Thoracic aorta (tissue), 2 donors: Measurements from ENCODE around the gene PHC2. TPM values are rescaled to one million over a fixed set of nuclear protein-coding genes. Genes with fewer than 3 reads are reported as not detected.

ENCODE experiments used
- ATAC-seq: fragments of 150-250 bp; one replicate; pipeline ENCODE4 v1.8.0; 2017; ENCODE audit warnings: low read depth; ENCODE audit not compliant: insufficient number of reproducible peaks, low FRiP score
- DNase-seq: peaks from one replicate; pipeline ENCODE4 v3.0.0-alpha.2; 2020; ENCODE audit warnings: low spot score
- H3K27ac ChIP-seq, 2 donors: fragments of 200-600 bp; sonication (generic); 1 replicate in 1 of 2; 2 replicates in 1 of 2; pipeline ENCODE4 v1.5.1; 2016; ENCODE audit warnings: mild to moderate bottlenecking in 2 of 2, moderate library complexity in 2 of 2
- H3K27me3 ChIP-seq: fragments of 200-600 bp; sonication (generic); replicated peaks from 2 replicates; pipeline ENCODE4 v1.6.0; 2016; ENCODE audit warnings: mild to moderate bottlenecking; ENCODE audit not compliant: insufficient read depth
- H3K36me3 ChIP-seq: fragments of 200-600 bp; sonication (generic); one replicate; pipeline ENCODE4 v1.5.1; 2016
- H3K4me1 ChIP-seq, 2 donors: fragments of 200-600 bp; sonication (generic); 1 replicate in 1 of 2; 2 replicates in 1 of 2; pipeline versions ENCODE4 v1.5.1 to v1.6.0; 2016; ENCODE audit warnings: low read depth in 2 of 2, mild to moderate bottlenecking in 1 of 2; ENCODE audit not compliant: control insufficient read depth in 1 of 2
- H3K4me3 ChIP-seq: fragments of 200-600 bp; sonication (generic); 2 replicates; pipeline ENCODE4 v1.5.1; 2016; ENCODE audit warnings: mild to moderate bottlenecking
- H3K9me3 ChIP-seq: fragments of 200-600 bp; sonication (generic); 2 replicates; pipeline ENCODE4 v1.5.1; 2016
- total RNA-seq, 2 donors: library from RNA; depleted of rRNA; stranded (reverse); fragments of >200 nt; gene quantifications; one replicate each; pipeline versions ENCODE4 v1.1.0 to v1.2.3, GENCODE V29; 2016
- TF ChIP-seq, protein P1 (sequence below): fragments of 200-600 bp; sonication (generic); IDR thresholded peaks from one replicate; pipeline ENCODE4 v1.5.1; 2019; ENCODE audit warnings: antibody characterized with exemption

Gene PHC2
- total RNA-seq, 2 donors from 2014 or later = 174 to 238 TPM

- Histone ChIP-seq H3K4me1 (peaks cover 15 to 22% of the 10 kb centered on the region in 2 donors), H3K36me3 (peaks cover 90% of the 10 kb centered on the region), H3K4me3 (no peak overlapping the region), H3K27ac (peak overlapping the region in 1 of 2 donors; percentile 26), H3K27me3 (no peaks in the 10 kb centered on the region), H3K9me3 (no peaks in the 10 kb centered on the region)
- TF ChIP-seq, protein P1, sequence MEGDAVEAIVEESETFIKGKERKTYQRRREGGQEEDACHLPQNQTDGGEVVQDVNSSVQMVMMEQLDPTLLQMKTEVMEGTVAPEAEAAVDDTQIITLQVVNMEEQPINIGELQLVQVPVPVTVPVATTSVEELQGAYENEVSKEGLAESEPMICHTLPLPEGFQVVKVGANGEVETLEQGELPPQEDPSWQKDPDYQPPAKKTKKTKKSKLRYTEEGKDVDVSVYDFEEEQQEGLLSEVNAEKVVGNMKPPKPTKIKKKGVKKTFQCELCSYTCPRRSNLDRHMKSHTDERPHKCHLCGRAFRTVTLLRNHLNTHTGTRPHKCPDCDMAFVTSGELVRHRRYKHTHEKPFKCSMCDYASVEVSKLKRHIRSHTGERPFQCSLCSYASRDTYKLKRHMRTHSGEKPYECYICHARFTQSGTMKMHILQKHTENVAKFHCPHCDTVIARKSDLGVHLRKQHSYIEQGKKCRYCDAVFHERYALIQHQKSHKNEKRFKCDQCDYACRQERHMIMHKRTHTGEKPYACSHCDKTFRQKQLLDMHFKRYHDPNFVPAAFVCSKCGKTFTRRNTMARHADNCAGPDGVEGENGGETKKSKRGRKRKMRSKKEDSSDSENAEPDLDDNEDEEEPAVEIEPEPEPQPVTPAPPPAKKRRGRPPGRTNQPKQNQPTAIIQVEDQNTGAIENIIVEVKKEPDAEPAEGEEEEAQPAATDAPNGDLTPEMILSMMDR = no peak
- DNase-seq (no peak), ATAC-seq (no peak)
Observed at GRCh38 chr1:33326785-33327184, 104.1 kb downstream of the PHC2 start.

DNA sequence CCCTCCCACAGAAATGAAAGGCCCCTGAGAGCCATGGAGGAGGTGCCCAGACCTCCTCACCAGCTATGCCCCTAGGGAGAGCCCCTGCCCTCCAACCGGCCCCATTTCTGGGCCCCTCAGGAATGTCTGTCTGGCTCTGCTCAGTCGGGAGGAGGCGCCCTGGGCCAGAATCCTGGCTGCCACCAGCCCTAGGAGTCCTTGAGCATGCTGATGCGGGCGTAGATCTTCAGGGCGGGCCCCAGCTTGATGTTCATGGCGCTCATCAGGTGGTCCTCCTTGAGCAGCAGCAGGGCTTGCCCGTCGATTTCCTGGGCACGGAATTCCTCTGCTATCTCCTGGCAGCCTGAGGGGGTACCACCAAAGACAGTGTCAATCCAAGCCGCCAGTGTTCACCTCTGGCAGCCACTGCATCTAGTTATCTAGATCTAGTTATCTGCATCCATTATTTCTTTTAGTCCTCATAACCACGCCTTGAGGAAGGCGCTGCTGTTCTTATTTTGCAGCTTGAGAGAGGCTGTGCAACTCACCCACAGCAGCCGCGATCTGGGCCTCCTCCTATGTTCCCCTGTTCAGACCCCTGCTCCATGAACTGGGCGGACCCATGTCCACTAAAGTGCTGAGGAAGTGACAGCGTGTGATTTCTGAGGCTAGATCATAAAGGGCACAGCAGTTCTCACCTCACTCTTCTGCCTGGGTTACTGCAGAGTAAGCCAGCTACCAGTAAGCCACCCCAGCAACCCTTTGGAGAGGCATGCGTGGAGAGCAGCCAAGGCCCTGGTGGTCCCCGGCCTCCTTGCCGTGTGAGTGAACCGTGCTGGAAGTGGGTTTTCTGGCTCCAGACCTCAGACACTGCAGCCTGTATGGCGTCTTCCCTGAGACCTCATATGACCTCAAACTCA lies 106.0 kb downstream of the PHC2 start:
- no peak overlapping the region for H3K27ac ChIP-seq
- peaks cover 15 to 16% of the 10 kb centered on the region in 2 donors for H3K4me1 ChIP-seq
- no peak for DNase-seq
- TF ChIP-seq, protein P1 = no peak
- peaks cover 71% of the 10 kb centered on the region for H3K36me3 ChIP-seq
- no peak for ATAC-seq
- no peaks in the 10 kb centered on the region for H3K9me3 ChIP-seq
- H3K4me3 ChIP-seq = no peak overlapping the region
- H3K27me3 ChIP-seq = no peaks in the 10 kb centered on the region

- TF ChIP-seq, protein P1 = no peak
- DNase-seq (no peak), ATAC-seq (no peak)
- no peak overlapping the region for H3K27ac ChIP-seq
- H3K36me3 ChIP-seq = peaks cover 61% of the 10 kb centered on the region
- H3K9me3 ChIP-seq = no peaks in the 10 kb centered on the region
- H3K4me1 ChIP-seq = peaks cover 15 to 16% of the 10 kb centered on the region in 2 donors
- no peak overlapping the region for H3K4me3 ChIP-seq
- no peaks in the 10 kb centered on the region for H3K27me3 ChIP-seq
Observed at GRCh38 chr1:33323663-33324477, 107.0 kb downstream of the PHC2 start.

GRCh38 chr1:33322870-33323585 lies 107.9 kb downstream of the PHC2 start:
- TF ChIP-seq, protein P1 = no peak
- Histone ChIP-seq H3K27me3 (no peaks in the 10 kb centered on the region), H3K27ac (no peak overlapping the region), H3K4me1 (peaks cover 7 to 9% of the 10 kb centered on the region in 2 donors), H3K4me3 (no peak overlapping the region), H3K9me3 (no peaks in the 10 kb centered on the region), H3K36me3 (peaks cover 52% of the 10 kb centered on the region)
- ATAC-seq (no peak), DNase-seq (no peak)
